NB4 (cell line): ENCODE measurements around the gene COL6A2.

Source experiments
- MYC ChIP-seq: IDR thresholded peaks from 2 replicates; pipeline ENCODE4 v1.6.1; 2011; ENCODE audit warnings: low read depth, low read length
- POLR2A ChIP-seq: IDR thresholded peaks from 2 replicates; pipeline ENCODE4 v1.6.1; 2011; ENCODE audit warnings: mild to moderate bottlenecking; ENCODE audit not compliant: insufficient read length; ENCODE audit errors: extremely low read depth
- TF ChIP-seq, protein P1 (sequence below): IDR thresholded peaks from one replicate; pipeline ENCODE4 v1.5.1; 2012; ENCODE audit warnings: low read depth, low read length

DNA sequence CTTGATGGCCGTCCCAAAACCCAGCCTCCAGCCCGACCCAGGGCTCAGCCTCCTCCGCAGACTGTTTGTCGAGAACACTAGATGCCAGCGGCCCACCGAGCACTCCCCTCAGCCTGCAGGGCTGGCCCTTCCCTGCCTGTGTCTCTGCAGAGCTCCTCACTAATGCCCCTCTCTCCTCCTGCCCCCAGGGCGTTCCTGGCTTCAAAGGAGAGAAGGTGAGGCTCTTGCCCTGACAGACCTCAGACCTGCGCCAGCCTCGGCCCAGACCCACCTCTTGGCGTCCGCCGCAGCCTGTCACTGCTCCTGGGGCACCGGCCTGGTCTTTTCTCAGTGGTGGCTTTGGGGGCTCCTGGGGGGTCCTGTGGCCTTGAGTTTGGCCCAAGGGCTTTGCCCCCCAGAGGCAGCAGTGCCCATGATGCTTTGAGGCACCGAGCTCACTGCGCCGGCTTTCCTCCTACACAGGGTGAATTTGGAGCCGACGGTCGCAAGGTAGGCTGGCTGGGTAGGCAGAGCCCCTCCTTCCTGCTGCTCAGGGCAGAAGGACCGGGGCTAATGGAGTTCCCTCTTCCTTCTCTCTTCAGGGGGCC, 18.4 kb downstream of the COL6A2 start:
- TF ChIP-seq, protein P1, sequence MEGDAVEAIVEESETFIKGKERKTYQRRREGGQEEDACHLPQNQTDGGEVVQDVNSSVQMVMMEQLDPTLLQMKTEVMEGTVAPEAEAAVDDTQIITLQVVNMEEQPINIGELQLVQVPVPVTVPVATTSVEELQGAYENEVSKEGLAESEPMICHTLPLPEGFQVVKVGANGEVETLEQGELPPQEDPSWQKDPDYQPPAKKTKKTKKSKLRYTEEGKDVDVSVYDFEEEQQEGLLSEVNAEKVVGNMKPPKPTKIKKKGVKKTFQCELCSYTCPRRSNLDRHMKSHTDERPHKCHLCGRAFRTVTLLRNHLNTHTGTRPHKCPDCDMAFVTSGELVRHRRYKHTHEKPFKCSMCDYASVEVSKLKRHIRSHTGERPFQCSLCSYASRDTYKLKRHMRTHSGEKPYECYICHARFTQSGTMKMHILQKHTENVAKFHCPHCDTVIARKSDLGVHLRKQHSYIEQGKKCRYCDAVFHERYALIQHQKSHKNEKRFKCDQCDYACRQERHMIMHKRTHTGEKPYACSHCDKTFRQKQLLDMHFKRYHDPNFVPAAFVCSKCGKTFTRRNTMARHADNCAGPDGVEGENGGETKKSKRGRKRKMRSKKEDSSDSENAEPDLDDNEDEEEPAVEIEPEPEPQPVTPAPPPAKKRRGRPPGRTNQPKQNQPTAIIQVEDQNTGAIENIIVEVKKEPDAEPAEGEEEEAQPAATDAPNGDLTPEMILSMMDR, result no peak
- no peak for TF ChIP-seq MYC
- no peak for TF ChIP-seq POLR2A
